Measurements from ENCODE around the gene B9D1. TPM values are rescaled to one million over a fixed set of nuclear protein-coding genes. Genes with fewer than 3 reads are reported as not detected.

The B9D1 gene
- total RNA-seq, 4 donors from 2014 or later: 6.5 to 16.4 (median 14.5) TPM

DNA sequence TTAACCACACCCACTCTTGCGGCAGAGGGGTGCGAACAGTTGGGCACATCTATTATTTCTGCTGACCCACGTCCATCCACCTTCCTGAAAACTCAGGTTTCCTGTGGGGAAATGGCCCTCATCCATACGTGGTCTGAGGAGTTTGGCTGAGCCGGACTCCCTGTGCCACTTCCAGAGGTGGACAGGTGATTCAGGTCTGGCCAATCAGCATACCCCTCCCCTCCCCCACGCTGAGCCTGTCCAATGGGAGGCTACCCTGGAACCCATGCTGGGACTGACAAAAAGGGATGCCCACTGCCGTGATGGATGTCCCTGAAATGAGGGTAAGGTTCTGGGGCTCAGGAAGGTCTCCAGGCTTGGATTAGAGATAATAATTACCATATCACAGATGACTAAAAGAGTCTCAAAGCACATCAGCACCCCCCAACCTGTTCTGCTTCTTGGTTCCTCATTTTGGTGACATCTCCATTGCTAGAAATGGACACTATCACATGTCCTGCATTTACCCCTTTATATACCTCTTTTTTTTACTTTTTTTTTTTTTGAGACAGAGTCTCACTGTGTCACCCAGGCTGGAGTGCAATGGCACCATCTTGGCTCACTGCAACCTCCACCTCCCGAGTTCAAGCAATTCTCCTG is 10.5 kb upstream of the B9D1 start:
- Histone ChIP-seq H3K27ac (no peak overlapping the region), H3K4me3 (no peak overlapping the region), H3K9me3 (no peaks in the 10 kb centered on the region), H3K36me3 (no peaks in the 10 kb centered on the region), H3K27me3 (no peaks in the 10 kb centered on the region), H3K4me1 (peaks cover 7 to 8% of the 10 kb centered on the region in 2 donors)
- no peak for DNase-seq
- intact Hi-C loops (cut with DNase I; ENCODE audit: low total_unique reads) (loop anchor here (10.0 kb wide), 1 partner anchor 162 kb away; the partner anchor contains the start of gene SLC47A1), in situ Hi-C loops (cut with MboI; ENCODE audit: low sequenced_read_pairs in 4 of 4) (loop anchor here (25.0 kb wide), 2 partner anchors 264 to 389 kb away; partner anchors contain the start of gene ALDH3A2 (in 1 of the 4))
- no peak for ATAC-seq
- TF ChIP-seq, protein P1, sequence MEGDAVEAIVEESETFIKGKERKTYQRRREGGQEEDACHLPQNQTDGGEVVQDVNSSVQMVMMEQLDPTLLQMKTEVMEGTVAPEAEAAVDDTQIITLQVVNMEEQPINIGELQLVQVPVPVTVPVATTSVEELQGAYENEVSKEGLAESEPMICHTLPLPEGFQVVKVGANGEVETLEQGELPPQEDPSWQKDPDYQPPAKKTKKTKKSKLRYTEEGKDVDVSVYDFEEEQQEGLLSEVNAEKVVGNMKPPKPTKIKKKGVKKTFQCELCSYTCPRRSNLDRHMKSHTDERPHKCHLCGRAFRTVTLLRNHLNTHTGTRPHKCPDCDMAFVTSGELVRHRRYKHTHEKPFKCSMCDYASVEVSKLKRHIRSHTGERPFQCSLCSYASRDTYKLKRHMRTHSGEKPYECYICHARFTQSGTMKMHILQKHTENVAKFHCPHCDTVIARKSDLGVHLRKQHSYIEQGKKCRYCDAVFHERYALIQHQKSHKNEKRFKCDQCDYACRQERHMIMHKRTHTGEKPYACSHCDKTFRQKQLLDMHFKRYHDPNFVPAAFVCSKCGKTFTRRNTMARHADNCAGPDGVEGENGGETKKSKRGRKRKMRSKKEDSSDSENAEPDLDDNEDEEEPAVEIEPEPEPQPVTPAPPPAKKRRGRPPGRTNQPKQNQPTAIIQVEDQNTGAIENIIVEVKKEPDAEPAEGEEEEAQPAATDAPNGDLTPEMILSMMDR (IDR thresholded peaks at IDR 0.05 in 4 of 5, conservative IDR thresholded peaks at IDR 0.05 in 1 of 5): no peak
- no peak for TF ChIP-seq POLR2A (IDR thresholded peaks at IDR 0.05)

DNA sequence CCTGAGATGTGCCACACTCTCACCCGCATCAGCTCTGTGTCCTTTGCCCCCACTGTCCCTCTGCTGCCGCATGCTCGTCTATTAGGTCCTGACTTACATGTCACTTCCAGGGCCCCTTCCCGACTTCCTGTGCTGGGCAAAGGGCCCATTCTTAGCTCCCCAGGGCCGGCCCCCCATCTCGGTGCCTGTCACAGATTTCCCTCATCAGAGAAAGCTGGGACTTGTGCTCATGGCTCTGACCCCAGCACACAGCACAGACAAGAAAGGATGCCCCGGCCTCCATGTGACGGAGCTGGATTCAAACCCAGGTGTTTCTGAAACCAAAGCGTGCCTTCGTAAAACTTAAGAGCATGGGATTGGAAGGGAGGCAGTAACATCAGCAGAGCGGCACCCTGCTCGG is 9.9 kb upstream of the B9D1 start:
- no peaks in the 10 kb centered on the region for H3K36me3 ChIP-seq
- H3K9me3 ChIP-seq: no peaks in the 10 kb centered on the region
- H3K27me3 ChIP-seq: no peaks in the 10 kb centered on the region
- intact Hi-C loops (cut with DNase I; ENCODE audit: low total_unique reads): loop anchor here (10.0 kb wide), 1 partner anchor 162 kb away; the partner anchor contains the start of gene SLC47A1
- TF ChIP-seq, protein P1 (IDR thresholded peaks at IDR 0.05 in 4 of 5, conservative IDR thresholded peaks at IDR 0.05 in 1 of 5): no peak
- TF ChIP-seq POLR2A (IDR thresholded peaks at IDR 0.05): no peak
- in situ Hi-C loops (cut with MboI; ENCODE audit: low sequenced_read_pairs in 4 of 4): loop anchor here (25.0 kb wide), 2 partner anchors 265 to 390 kb away; partner anchors contain the start of gene ALDH3A2 (in 1 of the 4)
- no peak for ATAC-seq
- H3K4me1 ChIP-seq: peaks cover 7 to 8% of the 10 kb centered on the region in 2 donors
- no peak overlapping the region for H3K4me3 ChIP-seq
- no peak for DNase-seq
- no peak overlapping the region for H3K27ac ChIP-seq

DNA sequence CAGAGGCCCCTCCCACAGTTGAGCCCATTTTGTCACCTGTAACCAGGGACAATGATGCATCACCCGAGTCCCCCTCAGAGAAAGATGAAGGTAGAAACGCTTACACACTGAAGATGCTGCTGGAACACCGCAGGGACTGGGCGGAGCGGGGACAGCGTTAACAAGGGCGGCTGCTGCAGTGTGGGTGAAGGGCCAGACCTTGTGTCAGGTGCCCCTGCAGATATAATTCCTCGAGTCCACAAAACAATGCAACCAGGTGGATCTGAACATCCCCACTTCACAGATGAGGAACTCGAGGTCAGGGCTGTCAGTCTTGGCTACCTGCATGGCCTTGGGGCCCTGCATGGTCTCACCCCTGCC is 9.5 kb upstream of the B9D1 start:
- Histone ChIP-seq H3K4me1 (peaks cover 3 to 5% of the 10 kb centered on the region in 2 donors), H3K36me3 (no peaks in the 10 kb centered on the region), H3K27me3 (no peaks in the 10 kb centered on the region), H3K4me3 (no peak overlapping the region), H3K9me3 (no peaks in the 10 kb centered on the region), H3K27ac (no peak overlapping the region)
- ATAC-seq: no peak
- in situ Hi-C loops (cut with MboI; ENCODE audit: low sequenced_read_pairs in 4 of 4): loop anchor here (25.0 kb wide), 2 partner anchors 265 to 390 kb away; partner anchors contain the start of gene ALDH3A2 (in 1 of the 4)
- no peak for TF ChIP-seq POLR2A (IDR thresholded peaks at IDR 0.05)
- TF ChIP-seq, protein P1 (IDR thresholded peaks at IDR 0.05 in 4 of 5, conservative IDR thresholded peaks at IDR 0.05 in 1 of 5): no peak
- no peak for DNase-seq
- intact Hi-C loops (cut with DNase I; ENCODE audit: low total_unique reads): loop anchor here (10.0 kb wide), 1 partner anchor 163 kb away; the partner anchor contains the start of gene SLC47A1

DNA sequence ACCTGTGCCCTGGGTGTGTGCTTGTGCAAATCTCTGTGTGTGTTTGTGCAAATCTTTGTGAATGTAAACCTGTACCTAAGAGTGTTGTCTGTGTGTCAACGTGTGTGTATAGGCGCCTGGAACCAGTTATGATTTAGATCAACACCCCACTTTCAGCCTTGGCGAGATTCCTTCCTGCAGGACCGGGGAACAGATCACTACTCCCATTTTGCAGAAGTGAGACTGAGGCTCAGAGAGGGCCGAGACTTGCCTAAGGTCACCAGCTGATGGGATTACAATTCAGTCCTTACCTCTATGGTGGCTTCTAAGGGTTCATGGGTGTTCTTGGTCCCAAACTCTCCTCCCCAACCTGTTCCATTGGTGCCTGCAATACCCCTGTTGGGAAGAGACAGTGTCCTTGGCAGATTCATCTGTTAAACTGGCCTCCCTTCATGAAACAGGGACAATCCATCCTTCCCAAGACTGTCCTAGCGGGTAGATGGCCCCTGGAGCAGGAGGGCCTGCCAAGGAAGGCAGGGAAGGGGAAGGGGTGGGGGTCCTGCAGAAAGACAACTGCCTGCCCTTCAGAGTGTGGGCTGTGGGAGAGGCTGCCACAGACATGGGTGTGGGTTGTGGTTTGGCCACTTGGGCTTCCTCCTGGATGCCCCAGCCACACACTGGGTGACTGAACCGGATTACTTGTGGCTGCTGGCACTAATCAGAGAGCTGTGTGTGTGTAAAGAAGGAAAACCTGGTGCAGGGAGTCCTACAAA is 8.9 kb upstream of the B9D1 start:
- Histone ChIP-seq H3K27ac (no peak overlapping the region), H3K9me3 (no peaks in the 10 kb centered on the region), H3K4me3 (no peak overlapping the region), H3K36me3 (no peaks in the 10 kb centered on the region), H3K4me1 (no peaks in the 10 kb centered on the region), H3K27me3 (no peaks in the 10 kb centered on the region)
- no peak for DNase-seq
- ATAC-seq: no peak
- TF ChIP-seq POLR2A (IDR thresholded peaks at IDR 0.05): no peak
- TF ChIP-seq, protein P1 (IDR thresholded peaks at IDR 0.05 in 4 of 5, conservative IDR thresholded peaks at IDR 0.05 in 1 of 5): no peak
- intact Hi-C loops (cut with DNase I; ENCODE audit: low total_unique reads): loop anchor here (10.0 kb wide), 1 partner anchor 163 kb away; the partner anchor contains the start of gene SLC47A1
- in situ Hi-C loops (cut with MboI; ENCODE audit: low sequenced_read_pairs in 4 of 4): loop anchor here (25.0 kb wide), 2 partner anchors 266 to 391 kb away; partner anchors contain the start of gene ALDH3A2 (in 1 of the 4)
